Measurements from ENCODE around the gene LRP10.

LRP10 gene

GRCh38 chr14:22925513-22925912 is 54.0 kb downstream of the LRP10 start:
- Histone ChIP-seq H3K4me3 (ENCODE audit: insufficient read depth, low read length, poor library complexity, severe bottlenecking) (no peak overlapping the region), H3K9me2 (replicated peaks; ENCODE audit: insufficient read depth, low read length) (no peaks in the 10 kb centered on the region), H3K36me3 (ENCODE audit: low read length) (peaks cover 3% of the 10 kb centered on the region; the same call in 1 of the 2 replicates), H3K4me2 (ENCODE audit: low read depth, low read length, poor library complexity, severe bottlenecking) (no peak overlapping the region), H3K27ac (ENCODE audit: low read depth, low read length) (no peak overlapping the region), H2AFZ (ENCODE audit: low read depth, low read length, severe bottlenecking) (no peak overlapping the region), H4K20me1 (ENCODE audit: low read depth, low read length) (no peaks in the 10 kb centered on the region), H3K9ac (ENCODE audit: low read length) (no peak overlapping the region), H3K79me2 (ENCODE audit: insufficient read depth, low read length) (peaks cover 14% of the 10 kb centered on the region), H3F3A (ENCODE audit: insufficient read depth) (peaks cover 8% of the 10 kb centered on the region; the same call in 1 of the 2 replicates), H3K9me3 (ENCODE audit: insufficient read depth, low read length) (no peaks in the 10 kb centered on the region), H3K27me3 (ENCODE audit: low read length) (no peaks in the 10 kb centered on the region)
- TF ChIP-seq CTCF (IDR thresholded peaks at IDR 0.05; ENCODE audit: insufficient read depth, low read length, poor library complexity, severe bottlenecking) (no peak), EZH2phosphoT487 (conservative IDR thresholded peaks at IDR 0.05; ENCODE audit: low read length) (no peak)

- Histone ChIP-seq H3K27me3 (ENCODE audit: low read length) (no peaks in the 10 kb centered on the region), H3K9ac (ENCODE audit: low read length) (no peak overlapping the region), H3K9me2 (replicated peaks; ENCODE audit: insufficient read depth, low read length) (no peaks in the 10 kb centered on the region), H3K4me2 (ENCODE audit: low read depth, low read length, poor library complexity, severe bottlenecking) (peak overlapping the region; percentile 18), H3K36me3 (ENCODE audit: low read length) (peaks cover 3% of the 10 kb centered on the region; the same call in 1 of the 2 replicates), H2AFZ (ENCODE audit: low read depth, low read length, severe bottlenecking) (no peak overlapping the region), H3F3A (ENCODE audit: insufficient read depth) (peaks cover 6% of the 10 kb centered on the region; the same call in 1 of the 2 replicates), H4K20me1 (ENCODE audit: low read depth, low read length) (no peaks in the 10 kb centered on the region), H3K9me3 (ENCODE audit: insufficient read depth, low read length) (no peaks in the 10 kb centered on the region), H3K79me2 (ENCODE audit: insufficient read depth, low read length) (peaks cover 14% of the 10 kb centered on the region), H3K27ac (ENCODE audit: low read depth, low read length) (no peak overlapping the region), H3K4me3 (ENCODE audit: insufficient read depth, low read length, poor library complexity, severe bottlenecking) (no peak overlapping the region)
- TF ChIP-seq CTCF (IDR thresholded peaks at IDR 0.05; ENCODE audit: insufficient read depth, low read length, poor library complexity, severe bottlenecking) (no peak), EZH2phosphoT487 (conservative IDR thresholded peaks at IDR 0.05; ENCODE audit: low read length) (no peak)
These were observed 54.8 kb downstream of the LRP10 start for GRCh38 chr14:22926316-22926715.

- H3F3A ChIP-seq (ENCODE audit: insufficient read depth), result peaks cover 11% of the 10 kb centered on the region; the same call in 1 of the 2 replicates
- peak overlapping the region; percentile 69 for H2AFZ ChIP-seq (ENCODE audit: low read depth, low read length, severe bottlenecking)
- no peaks in the 10 kb centered on the region for H4K20me1 ChIP-seq (ENCODE audit: low read depth, low read length)
- H3K36me3 ChIP-seq (ENCODE audit: low read length), result peaks cover 3% of the 10 kb centered on the region; the same call in 1 of the 2 replicates
- H3K27ac ChIP-seq (ENCODE audit: low read depth, low read length), result peak overlapping the region; percentile 45
- H3K9ac ChIP-seq (ENCODE audit: low read length), result peak overlapping the region; percentile 85
- H3K4me3 ChIP-seq (ENCODE audit: insufficient read depth, low read length, poor library complexity, severe bottlenecking), result peak overlapping the region; percentile 87
- peaks cover 14% of the 10 kb centered on the region for H3K79me2 ChIP-seq (ENCODE audit: insufficient read depth, low read length)
- no peaks in the 10 kb centered on the region for H3K9me3 ChIP-seq (ENCODE audit: insufficient read depth, low read length)
- H3K4me2 ChIP-seq (ENCODE audit: low read depth, low read length, poor library complexity, severe bottlenecking), result peak overlapping the region; percentile 69
- no peak for TF ChIP-seq CTCF (IDR thresholded peaks at IDR 0.05; ENCODE audit: insufficient read depth, low read length, poor library complexity, severe bottlenecking)
- TF ChIP-seq EZH2phosphoT487 (conservative IDR thresholded peaks at IDR 0.05; ENCODE audit: low read length), result no peak
- no peaks in the 10 kb centered on the region for H3K27me3 ChIP-seq (ENCODE audit: low read length)
- H3K9me2 ChIP-seq (replicated peaks; ENCODE audit: insufficient read depth, low read length), result no peaks in the 10 kb centered on the region
These were observed 56.9 kb downstream of the LRP10 start for GRCh38 chr14:22928237-22929103.
